Measurements from ENCODE around the gene NCOA7.
A peak's percentile ranks its signal among the peaks of the same experiment; 100 is the strongest.

- peak; percentile 60 to 64 (median 62); a peak in 5 of 6 replicates for TF ChIP-seq CTCF (IDR thresholded peaks at IDR 0.05 in 2 of 3, conservative IDR thresholded peaks at IDR 0.05 in 1 of 3; ENCODE audit: control insufficient read depth in 2 of 3, extremely low read depth in 1 of 3, insufficient read depth in 1 of 3, low read depth in 3 of 3, low read length in 3 of 3)
- TF ChIP-seq EZH2 (IDR thresholded peaks at IDR 0.05; ENCODE audit: borderline replicate concordance, control insufficient read depth, low read depth, low read length), result no peak
- TF ChIP-seq CEBPZ (IDR thresholded peaks at IDR 0.05; ENCODE audit: low read depth, low read length), result no peak
- TF ChIP-seq POLR2A (IDR thresholded peaks at IDR 0.05; ENCODE audit: low read depth, low read length), result no peak
- TF ChIP-seq NR2C2 (IDR thresholded peaks at IDR 0.05; ENCODE audit: borderline replicate concordance, control insufficient read depth, insufficient read length, low read depth), result no peak
- no peak for TF ChIP-seq SMARCA5 (IDR thresholded peaks at IDR 0.05)
- no peak for TF ChIP-seq CBX5 (IDR thresholded peaks at IDR 0.05; ENCODE audit: low read depth)
- no peak for TF ChIP-seq SIN3A (IDR thresholded peaks at IDR 0.05; ENCODE audit: low read depth, low read length)
Observed at GRCh38 chr6:125858427-125859320, 67.9 kb downstream of the NCOA7 start.

Data from GM12878 (cell line).